MV-4-11 (cell line): ENCODE data around the gene BTN3A1.
"Not testable (repeated sequence)": the region's sequence is repeated elsewhere in the genome, so short reads cannot be mapped to it uniquely, and the experiment has no call there.

Source experiments
- DNase-seq: peaks from one replicate; lab custom pipeline; 2025; lab: John Stamatoyannopoulos, UW

BTN3A1 gene

DNA sequence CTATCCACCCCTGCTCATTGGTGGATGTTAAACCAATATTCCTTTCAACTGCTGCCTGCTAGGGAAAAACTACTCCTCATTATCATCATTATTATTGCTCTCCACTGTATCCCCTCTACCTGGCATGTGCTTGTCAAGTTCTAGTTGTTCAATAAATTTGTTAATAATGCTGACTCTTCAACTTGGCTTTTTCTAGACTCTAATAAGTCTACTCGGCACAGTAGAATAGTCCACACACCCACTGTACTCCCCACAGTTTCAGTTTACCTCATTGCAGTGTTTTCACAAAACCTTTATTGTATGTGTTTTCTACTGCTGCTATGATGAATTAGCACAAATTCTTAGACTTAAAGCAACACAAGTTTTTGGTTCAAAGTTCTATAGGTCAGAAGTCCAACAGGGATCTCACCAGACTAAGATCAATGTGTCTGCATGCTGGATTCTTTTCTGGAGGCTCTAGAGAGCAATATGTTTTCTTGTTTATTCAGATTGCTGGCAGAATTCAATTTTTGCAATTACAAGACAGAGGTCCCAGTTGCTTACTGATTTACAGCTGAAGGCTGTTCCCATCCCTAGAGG is 13.1 kb downstream of the BTN3A1 start:
- DNase-seq: no peak

DNA sequence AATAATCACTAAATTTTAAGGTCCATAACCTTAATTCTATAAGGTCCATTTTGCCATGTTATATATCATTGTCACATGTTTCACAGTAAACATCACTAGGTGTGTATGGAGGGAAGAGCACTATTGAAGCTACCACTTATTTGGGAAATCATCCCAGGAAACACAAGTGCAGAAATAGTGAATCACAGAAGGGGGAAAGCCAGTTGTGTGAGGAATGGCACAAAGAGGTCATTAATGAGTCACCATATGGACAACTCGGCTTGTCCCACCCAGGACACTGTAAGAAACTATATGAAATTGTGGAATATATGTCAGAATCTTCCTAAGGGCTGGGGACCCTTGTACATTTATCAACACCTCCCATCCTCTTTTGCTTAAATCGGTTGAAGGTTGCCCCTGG is 13.7 kb downstream of the BTN3A1 start:
- DNase-seq: no peak

DNA sequence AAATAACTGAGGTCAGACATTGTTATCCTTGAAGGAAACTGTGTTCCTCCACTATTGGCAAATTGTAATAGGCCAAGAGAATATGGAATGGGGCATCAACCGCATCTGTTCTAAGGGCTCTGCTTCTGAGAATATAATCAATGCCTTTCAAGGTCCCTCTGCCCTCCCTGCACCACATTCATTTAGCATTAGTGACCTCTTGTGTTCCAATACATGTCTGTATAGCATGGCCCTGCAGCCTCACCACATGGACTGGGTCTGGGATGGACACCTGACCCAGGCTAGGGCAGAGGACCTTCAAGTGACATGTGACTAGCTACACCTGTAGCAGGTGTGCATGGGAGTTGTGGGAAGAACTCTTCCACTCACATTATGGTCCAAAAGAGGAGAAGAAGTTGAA is 14.2 kb downstream of the BTN3A1 start:
- no peak for DNase-seq

DNA sequence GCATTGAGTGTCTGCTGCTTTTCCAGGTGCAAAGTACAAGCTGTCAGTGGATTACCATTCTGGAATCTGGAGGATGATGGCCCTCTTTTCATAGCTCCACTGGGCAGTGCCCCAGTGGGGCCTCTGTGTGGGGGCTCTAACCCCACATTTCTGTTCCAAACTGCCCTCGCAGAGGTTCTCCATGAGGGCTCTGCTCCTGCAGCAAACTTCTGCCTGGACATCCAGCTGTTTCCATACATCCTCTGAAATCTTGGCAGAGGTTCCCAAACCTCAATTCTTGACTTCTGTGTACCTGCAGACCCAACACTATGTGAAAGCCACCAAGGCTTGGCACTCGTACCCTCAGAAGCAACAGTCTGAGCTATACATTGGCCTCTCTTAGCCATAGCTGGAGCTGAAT is 16.0 kb downstream of the BTN3A1 start:
- not testable (repeated sequence) for DNase-seq

DNA sequence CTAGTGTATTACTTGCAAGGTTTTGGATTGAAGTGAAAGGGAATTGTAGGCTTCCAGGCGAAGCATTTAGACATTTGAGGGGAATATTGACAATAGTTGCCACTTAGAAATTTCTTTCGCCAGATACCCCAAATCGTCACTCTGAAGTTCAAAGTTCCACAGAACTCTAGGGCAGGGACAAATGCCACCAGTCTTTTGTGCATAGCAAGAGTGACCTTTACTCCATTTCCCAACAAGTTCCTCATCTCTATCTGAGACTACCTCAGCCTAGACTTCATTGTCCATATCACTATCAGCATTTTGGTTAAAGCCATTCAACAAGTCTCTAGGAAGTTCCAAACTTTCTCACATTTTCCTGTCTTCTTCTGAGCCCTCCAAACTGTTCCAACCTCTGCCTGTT is 16.7 kb downstream of the BTN3A1 start:
- DNase-seq: not testable (repeated sequence)

DNA sequence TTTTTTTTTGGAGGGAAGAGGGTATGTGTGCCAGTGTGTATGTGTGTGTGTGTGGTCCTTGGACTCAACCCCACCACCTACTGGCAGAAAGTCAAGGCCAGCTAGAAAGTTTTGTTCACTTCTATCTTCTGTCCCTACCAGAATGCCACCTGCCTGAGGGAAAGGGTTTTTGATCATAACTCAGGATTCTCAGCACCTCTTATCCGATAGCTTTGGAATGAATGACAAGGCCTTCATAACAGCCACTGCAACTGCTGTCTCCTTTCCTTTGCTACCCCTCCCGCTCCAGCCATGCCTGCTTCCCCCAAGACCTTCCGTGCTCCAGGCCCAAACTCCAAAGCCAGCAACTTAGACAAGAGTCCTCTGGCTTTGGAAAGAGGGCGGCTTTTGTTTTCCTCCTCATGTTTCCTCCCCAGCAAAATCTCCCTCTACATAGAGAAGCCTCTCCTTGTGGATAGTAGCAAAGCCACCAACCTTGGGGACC is 18.7 kb downstream of the BTN3A1 start:
- DNase-seq: peak; percentile 48

DNA sequence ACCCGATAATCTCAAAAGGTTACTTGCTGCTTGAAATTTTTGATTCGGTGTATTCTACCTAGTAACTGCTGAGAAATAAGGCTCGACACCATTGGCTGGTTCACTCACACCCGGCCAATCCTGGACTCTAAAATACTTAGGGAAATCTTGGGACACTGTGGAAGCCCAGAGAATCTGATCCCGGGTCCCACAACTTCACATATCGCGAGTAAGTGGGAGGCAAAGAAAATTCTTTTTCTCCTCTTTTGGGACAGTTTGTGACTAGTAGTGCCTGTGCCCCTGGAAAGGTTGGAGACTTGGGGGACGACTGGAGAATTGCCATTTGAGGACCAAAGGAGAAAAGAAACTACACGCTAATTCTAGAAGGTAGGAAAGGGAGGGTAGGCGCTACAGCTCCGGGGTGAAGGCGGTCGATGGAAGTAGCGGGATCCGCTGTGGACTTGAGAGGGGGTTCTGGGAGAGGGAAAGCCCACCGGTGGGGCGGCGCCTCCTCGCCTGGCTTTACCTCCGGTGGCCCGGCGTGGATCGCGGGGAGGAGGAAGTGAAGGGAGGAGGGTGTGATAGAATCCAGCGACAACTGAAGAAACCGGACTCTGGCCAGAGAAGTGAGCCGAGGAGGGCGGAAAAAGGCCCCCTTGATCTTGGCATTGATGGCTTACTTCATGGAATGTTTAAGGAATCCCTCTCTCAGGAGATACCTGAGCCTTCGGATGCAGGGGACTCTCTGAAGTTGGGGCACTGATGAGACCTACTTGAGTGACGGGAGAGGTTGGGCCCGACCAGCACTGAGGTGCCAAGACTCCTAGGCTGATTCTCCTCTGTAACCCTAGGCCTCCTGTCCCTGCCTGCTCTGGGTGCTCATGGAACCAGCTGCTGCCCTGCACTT is 19.4 kb downstream of the BTN3A1 start:
- peak; percentile 68 for DNase-seq

DNA sequence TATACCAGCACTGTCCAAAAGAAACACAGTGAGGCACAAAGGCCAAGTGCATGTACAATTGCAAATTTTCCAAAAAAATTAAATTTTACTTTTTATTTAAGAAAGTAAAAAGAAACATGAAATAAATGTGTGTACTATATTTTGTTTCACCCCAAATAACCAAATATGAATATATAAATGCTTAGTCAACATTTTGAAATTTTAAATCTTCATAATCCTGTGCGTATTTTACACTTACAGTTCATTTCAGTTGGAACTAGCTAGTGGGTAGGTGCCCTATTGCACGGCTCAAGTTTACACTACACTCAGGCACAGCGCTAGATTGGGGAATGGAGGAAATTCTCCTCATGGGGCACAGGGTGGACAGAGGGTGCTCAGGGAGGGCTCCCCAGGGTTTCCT is 20.3 kb downstream of the BTN3A1 start:
- DNase-seq: no peak

DNA sequence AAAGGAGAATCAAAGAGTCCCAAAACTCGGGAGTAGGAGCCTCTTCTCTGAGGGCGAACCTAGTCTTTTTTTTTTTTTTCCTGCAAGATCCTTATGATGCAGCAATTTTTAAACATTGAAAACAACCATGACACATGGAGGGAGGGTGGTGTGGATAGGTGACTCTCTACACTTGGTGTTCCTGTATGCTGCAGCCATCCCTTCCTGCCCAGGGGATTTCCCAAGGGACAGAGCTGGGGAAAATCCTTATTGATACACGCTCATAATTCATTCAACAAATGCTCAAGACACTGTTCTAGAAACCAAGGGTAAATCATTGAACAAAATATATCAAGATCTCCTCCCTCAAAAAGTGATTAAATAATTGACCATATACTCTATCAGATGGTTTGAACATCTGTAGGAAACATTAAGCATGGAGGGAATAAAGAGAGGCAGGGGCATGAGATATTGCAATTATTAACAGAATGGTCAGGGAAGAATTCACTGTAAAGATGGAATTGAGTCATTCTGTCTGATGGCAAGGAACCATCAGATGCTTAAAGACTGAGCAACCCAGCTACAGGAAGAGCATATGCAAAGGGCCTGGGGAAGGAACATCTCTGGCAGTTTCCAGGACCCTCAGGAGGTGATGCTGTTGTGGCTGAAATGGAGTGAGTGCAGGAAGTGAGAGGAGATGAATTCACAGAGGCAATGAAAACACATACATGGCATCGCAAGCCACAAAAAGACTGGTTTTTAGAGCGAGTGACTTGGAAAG is 24.8 kb downstream of the BTN3A1 start:
- no peak for DNase-seq

DNA sequence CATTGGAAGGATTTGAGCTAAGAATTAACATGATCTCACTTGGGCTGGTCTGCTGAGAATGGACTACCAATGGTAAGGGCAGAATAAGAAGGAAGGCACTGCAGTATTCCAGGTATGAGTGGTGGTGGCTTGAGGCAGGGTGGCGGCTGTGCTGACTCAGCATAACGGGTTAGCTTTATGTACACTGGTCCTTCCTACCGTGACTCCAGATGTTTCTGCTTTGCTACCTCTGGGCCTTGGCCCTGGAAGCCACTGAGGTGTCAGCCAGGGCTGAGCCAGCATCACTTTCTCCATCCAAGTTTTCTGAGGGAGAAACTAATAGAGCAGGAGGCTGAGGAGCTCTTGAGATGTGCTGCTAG is 25.4 kb downstream of the BTN3A1 start:
- no peak for DNase-seq

DNA sequence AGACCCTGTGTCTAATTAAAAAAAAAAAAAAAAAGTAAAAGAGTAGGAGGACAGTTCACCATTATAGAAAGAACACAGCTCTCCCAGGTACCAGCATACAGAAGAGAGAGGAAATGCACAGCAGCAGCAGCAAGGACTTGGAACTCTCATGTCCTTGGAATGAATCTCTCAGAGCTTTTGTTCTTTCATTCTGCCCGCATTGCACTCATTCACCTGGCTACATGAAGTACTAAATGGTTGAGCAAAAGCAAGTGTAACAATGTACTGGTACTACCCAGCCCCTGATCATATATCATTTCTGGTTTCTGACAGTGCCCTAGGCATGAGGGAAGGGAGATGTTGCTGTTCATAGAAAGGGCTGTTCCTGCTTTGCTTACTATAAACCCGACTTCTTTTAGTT is 26.1 kb downstream of the BTN3A1 start:
- no peak for DNase-seq

DNA sequence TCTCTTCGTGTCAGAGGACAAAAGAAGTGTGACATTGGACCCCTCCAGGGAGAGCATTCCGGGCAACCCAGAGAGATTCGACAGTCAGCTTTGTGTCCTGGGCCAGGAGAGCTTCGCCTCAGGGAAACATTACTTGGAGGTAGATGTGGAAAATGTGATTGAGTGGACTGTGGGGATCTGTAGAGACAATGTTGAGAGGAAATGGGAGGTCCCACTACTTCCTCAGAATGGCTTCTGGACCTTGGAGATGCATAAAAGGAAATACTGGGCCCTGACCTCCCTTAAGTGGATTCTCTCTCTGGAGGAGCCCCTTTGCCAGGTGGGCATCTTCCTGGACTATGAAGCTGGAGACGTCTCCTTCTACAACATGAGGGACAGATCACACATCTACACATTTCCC is 28.7 kb downstream of the BTN3A1 start:
- no peak for DNase-seq

DNA sequence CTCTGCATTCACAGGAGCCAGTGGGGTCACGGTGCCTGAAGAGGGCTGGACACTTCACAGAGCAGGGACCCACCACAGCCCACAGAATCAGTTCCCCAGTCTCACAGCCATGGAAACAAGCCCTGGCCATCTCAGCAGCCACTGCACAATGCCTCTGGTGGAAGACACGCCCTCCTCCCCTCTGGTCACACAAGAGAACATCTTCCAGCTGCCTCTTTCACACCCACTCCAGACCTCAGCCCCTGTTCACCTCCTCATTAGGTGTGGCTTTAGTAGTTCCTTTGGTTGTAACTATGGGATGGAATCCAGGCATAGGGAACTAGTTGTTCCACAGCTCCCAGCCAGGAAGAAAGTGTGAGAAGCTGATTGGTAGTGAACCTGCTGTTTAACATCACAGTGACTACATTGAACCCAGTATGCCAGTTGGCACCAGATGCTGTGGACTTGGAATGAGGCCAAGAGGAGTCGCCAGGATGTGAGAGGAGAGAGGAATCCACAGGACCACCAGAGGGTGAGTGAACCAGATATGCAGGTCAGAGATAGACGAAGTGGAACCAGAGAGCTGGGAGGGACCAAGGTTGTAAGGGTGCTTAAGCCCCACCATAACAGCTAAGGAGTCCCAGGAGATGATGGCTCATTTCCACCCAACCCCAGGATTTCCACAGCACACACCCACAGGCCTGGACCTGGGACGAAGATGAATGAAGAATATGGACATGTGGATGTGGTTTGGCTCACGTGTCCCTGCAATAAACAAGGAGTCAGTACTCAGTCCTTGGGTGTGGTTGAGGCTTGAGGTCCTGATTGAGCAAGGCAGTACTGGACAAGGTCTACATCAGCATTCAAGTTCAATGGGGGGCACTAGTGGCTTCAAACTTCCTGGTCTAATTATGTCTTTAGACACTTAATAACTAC is 29.4 kb downstream of the BTN3A1 start:
- DNase-seq: peak; percentile 31

DNA sequence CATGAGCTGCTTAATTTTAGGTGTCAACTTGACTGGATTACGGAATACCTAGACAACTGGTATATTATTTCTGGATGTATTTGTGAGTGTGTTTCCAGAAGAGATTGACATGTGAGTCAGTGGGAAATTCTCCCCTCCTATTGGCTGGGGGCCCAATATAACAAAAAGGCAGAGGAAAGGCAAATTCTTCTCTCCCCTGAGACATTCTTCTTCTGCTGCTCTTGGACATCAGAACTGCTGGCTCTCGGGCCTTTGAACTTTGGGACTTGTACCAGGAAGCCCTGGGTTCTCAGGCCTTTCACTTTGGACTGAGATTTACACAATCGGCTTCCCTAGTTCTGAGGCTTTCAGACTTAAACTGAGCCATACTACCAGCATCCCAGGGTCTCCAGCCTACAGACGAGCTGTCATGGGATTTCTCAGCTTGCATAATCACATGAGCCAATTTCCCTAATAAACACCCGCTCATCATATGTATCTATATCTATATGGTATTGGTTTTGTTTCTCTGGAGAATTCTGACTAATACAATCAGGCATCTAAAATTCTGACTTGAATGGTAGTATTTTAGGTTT is 30.6 kb downstream of the BTN3A1 start:
- DNase-seq: no peak

DNA sequence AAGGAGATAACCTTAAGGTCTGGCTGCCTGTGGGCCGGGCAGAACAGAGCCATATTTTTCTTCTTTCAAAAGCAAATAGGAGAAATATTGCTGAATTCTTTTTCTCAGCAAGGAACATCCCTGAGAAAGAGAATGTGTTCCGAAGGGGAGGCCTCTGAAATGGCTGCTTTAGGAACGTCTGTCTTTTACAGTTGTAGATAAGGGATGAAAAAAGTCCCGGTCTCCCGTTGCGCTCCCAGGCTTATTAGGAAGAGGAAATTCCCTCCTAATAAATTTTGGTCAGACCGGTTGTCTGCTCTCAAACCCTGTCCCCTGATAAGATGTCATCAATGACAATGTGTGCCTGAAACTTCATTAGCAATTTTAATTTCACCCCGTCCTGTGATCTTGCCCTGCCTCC is 31.6 kb downstream of the BTN3A1 start:
- DNase-seq: not testable (repeated sequence)

DNA sequence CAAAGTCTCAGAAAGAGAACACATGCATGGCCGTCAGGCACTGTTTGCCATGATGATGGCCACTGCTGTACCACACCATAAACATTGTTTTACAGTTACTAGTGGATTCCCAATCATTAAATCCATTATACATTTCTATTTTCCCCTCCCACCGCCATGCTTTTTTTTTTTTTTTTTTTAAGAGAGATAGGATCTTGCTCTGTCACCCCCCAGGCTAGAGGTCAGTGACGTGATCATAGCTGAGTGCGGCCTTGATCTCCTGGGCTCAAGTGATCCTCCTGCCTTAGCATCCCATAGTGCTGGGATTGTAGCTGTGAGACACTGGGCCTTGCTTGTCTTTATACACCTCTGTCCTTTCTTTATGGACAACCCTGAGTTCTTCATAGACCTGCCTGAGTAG is 33.9 kb downstream of the BTN3A1 start:
- no peak for DNase-seq

DNA sequence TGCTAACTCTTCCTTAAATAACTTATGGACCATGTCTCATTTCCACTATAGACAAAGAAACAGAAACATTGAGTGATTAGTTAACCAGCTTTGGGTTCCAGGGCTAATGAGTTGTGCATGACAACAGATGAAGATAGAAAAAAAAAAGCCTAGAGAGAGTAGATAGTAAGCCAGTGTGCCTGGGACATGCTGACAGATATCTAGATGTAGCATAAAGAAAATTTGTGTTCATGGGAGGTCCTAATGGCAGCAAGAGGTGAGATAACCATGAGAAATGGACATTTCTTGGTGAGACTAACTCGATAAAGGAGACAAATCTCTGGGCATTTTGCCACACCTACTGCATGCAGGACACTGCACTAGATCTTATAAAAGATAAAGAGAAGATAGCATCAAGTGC is 35.5 kb downstream of the BTN3A1 start:
- no peak for DNase-seq

DNA sequence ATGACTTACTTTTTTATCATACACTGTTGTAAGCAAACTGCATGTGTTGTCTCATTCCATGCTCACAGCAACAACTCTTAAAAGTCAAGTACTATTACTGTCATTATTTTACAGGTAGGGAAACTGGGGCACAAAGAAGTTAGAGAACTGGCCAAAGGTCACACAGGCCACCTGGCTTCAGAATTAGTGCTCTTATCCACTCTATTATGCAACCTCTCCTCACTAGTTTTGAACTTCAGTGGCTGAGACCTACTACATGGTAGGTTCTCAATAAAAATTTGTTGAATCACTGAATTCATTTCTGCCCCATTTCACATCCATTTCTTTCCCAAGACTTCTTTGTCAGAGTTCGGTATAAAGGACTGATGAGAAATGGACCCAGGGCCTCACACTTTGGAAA is 35.9 kb downstream of the BTN3A1 start:
- no peak for DNase-seq

DNA sequence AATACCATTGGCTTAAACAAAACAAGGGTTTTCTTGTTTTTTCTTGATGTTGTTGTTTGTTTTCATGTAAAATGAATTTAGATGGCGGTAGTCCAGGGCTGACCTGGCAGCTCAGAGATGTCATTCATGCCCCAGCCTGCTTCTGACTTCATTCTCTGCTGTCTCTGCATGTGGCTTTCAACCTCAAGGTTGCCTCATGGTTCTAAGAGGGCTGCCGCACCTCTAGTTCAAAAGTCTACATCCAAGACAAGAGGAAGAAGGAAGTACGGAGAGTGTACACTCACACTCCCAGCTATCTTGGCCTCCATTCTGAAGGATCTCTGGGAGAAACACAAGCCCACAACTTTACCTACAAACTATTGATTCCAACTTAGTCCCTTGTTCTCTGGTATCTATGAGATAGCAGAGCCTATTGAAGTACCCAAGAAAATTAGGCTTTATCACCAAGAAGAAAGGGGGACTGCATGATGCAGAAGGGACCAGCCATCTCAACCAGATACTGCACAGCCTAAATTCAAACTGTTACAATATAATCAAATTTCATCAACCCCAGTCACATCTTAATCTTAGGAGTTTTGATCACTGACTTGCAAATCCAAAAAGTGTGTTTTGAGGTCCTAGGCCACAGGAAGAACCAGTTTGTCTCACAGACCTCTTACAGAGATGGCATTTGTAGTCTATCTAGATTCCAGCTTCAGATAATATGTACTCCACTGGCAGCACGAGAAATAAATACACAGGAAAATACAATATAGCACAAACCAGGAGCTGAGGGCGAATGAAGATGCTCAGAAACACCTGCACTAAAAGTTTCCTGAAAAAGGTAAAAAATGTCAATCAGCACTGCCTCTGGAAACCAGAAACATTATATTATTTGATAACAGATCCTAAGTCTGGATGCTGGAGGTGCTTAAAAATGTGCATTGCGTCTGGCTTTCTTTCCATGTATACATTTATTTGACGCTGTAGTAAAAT is 37.4 kb downstream of the BTN3A1 start:
- DNase-seq: no peak

DNA sequence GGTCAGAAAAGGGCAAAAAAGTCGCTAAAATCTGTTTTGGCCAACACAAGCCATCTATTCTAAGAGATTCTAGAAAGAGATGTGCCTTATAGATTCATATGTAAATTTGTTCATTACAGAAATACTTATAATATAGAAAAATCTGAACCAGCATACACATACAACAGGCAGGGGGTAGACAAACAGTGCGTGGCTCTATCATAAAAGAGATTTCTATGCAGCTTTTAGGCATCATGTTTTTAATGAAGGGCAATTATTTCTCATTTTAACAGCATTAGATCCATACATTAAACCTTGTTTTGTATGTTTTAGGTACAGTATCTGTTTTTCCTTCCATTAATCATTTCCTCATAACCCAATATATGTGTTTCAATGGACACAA is 38.9 kb downstream of the BTN3A1 start:
- no peak for DNase-seq
